Measurements from ENCODE around the gene ZBTB47. TPM values are rescaled to one million over a fixed set of nuclear protein-coding genes. Genes with fewer than 3 reads are reported as not detected.

Gene ZBTB47
- total and polyA plus RNA-seq, 10 of the 15 experiments (the other 5 are each of a cell fraction or from before 2014, with no cell fraction given) = 0.04 to 3.4 (median 1.0) TPM; not detected in 1

GRCh38 chr3:42705962-42706585 is 52.6 kb downstream of the ZBTB47 start:
- no peak for ATAC-seq
- no peak for TF ChIP-seq IRF4 (IDR thresholded peaks at IDR 0.05; ENCODE audit: low read depth, low read length)
- no peak for TF ChIP-seq PML (IDR thresholded peaks at IDR 0.05; ENCODE audit: low read length)
- TF ChIP-seq GATAD2B (conservative IDR thresholded peaks at IDR 0.05; ENCODE audit: low read depth) = no peak
- no peak for TF ChIP-seq TCF12 (IDR thresholded peaks at IDR 0.05; ENCODE audit: low read depth, low read length)
- TF ChIP-seq, protein P1, sequence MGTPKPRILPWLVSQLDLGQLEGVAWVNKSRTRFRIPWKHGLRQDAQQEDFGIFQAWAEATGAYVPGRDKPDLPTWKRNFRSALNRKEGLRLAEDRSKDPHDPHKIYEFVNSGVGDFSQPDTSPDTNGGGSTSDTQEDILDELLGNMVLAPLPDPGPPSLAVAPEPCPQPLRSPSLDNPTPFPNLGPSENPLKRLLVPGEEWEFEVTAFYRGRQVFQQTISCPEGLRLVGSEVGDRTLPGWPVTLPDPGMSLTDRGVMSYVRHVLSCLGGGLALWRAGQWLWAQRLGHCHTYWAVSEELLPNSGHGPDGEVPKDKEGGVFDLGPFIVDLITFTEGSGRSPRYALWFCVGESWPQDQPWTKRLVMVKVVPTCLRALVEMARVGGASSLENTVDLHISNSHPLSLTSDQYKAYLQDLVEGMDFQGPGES (IDR thresholded peaks at IDR 0.05) = no peak
- no peak for TF ChIP-seq SREBF2 (IDR thresholded peaks at IDR 0.05; ENCODE audit: low read length)
- TF ChIP-seq, protein P2, sequence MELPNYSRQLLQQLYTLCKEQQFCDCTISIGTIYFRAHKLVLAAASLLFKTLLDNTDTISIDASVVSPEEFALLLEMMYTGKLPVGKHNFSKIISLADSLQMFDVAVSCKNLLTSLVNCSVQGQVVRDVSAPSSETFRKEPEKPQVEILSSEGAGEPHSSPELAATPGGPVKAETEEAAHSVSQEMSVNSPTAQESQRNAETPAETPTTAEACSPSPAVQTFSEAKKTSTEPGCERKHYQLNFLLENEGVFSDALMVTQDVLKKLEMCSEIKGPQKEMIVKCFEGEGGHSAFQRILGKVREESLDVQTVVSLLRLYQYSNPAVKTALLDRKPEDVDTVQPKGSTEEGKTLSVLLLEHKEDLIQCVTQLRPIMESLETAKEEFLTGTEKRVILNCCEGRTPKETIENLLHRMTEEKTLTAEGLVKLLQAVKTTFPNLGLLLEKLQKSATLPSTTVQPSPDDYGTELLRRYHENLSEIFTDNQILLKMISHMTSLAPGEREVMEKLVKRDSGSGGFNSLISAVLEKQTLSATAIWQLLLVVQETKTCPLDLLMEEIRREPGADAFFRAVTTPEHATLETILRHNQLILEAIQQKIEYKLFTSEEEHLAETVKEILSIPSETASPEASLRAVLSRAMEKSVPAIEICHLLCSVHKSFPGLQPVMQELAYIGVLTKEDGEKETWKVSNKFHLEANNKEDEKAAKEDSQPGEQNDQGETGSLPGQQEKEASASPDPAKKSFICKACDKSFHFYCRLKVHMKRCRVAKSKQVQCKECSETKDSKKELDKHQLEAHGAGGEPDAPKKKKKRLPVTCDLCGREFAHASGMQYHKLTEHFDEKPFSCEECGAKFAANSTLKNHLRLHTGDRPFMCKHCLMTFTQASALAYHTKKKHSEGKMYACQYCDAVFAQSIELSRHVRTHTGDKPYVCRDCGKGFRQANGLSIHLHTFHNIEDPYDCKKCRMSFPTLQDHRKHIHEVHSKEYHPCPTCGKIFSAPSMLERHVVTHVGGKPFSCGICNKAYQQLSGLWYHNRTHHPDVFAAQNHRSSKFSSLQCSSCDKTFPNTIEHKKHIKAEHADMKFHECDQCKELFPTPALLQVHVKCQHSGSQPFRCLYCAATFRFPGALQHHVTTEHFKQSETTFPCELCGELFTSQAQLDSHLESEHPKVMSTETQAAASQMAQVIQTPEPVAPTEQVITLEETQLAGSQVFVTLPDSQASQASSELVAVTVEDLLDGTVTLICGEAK (IDR thresholded peaks at IDR 0.05; ENCODE audit: borderline replicate concordance) = no peak
- TF ChIP-seq ZBTB33 (IDR thresholded peaks at IDR 0.05) = no peak
- no peak for TF ChIP-seq BHLHE40 (IDR thresholded peaks at IDR 0.05; ENCODE audit: borderline replicate concordance in 1 of 2, low read depth in 2 of 2, low read length in 1 of 2)
- TF ChIP-seq, protein P3, sequence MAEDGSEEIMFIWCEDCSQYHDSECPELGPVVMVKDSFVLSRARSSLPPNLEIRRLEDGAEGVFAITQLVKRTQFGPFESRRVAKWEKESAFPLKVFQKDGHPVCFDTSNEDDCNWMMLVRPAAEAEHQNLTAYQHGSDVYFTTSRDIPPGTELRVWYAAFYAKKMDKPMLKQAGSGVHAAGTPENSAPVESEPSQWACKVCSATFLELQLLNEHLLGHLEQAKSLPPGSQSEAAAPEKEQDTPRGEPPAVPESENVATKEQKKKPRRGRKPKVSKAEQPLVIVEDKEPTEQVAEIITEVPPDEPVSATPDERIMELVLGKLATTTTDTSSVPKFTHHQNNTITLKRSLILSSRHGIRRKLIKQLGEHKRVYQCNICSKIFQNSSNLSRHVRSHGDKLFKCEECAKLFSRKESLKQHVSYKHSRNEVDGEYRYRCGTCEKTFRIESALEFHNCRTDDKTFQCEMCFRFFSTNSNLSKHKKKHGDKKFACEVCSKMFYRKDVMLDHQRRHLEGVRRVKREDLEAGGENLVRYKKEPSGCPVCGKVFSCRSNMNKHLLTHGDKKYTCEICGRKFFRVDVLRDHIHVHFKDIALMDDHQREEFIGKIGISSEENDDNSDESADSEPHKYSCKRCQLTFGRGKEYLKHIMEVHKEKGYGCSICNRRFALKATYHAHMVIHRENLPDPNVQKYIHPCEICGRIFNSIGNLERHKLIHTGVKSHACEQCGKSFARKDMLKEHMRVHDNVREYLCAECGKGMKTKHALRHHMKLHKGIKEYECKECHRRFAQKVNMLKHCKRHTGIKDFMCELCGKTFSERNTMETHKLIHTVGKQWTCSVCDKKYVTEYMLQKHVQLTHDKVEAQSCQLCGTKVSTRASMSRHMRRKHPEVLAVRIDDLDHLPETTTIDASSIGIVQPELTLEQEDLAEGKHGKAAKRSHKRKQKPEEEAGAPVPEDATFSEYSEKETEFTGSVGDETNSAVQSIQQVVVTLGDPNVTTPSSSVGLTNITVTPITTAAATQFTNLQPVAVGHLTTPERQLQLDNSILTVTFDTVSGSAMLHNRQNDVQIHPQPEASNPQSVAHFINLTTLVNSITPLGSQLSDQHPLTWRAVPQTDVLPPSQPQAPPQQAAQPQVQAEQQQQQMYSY (CRISPR knock-in tag; IDR thresholded peaks at IDR 0.05) = no peak
- TF ChIP-seq ATF7 (IDR thresholded peaks at IDR 0.05; ENCODE audit: low read depth) = no peak
- no peak for TF ChIP-seq POLR2AphosphoS2 (IDR thresholded peaks at IDR 0.05; ENCODE audit: low read depth, low read length)
- TF ChIP-seq CREB1 (IDR thresholded peaks at IDR 0.05; ENCODE audit: low read depth) = no peak

More at GRCh38 chr3:42705962-42706585, 52.6 kb downstream of the ZBTB47 start:
- BruUV-seq (replicated peaks) = no TSS peak
- FAIRE-seq = no peak
- DNase-seq (ENCODE audit: low read depth, low spot score) = no peak
- Histone ChIP-seq H3K79me2 (ENCODE audit: control insufficient read depth, insufficient read depth, low read length) (no peaks in the 10 kb centered on the region), H4K20me1 (ENCODE audit: control insufficient read depth, insufficient read depth) (no peaks in the 10 kb centered on the region), H2AFZ (ENCODE audit: control insufficient read depth, low read depth, low read length) (no peak overlapping the region), H3K4me2 (ENCODE audit: control insufficient read depth, insufficient read depth) (no peak overlapping the region), H3K9me3 (replicated peaks; ENCODE audit: control insufficient read depth, insufficient read depth, low read length) (no peaks in the 10 kb centered on the region), H3K4me3 (no peak overlapping the region), H3K27ac (ENCODE audit: control insufficient read depth, insufficient read depth) (no peak overlapping the region), H3K27me3 (replicated peaks in 1 of 2; ENCODE audit: control insufficient read depth in 2 of 2, insufficient read depth in 2 of 2, low read length in 1 of 2) (no peaks in the 10 kb centered on the region; a peak in 3 of 4 replicates), H3K36me3 (ENCODE audit: control insufficient read depth in 2 of 2, insufficient read depth in 2 of 2, low read length in 1 of 2) (no peaks in the 10 kb centered on the region), H3K4me1 (ENCODE audit: control insufficient read depth, insufficient read depth, low read length) (no peaks in the 10 kb centered on the region), H3K9ac (ENCODE audit: control insufficient read depth, insufficient read depth, low read length) (no peak overlapping the region)
- POLR2A ChIA-PET = no interaction called here
- CTCF ChIA-PET = no interaction called here
- intact Hi-C loops (cut with micrococcal nuclease; ENCODE audit: unreplicated experiment) = no loop called here
- SMC1A ChIA-PET (ENCODE audit: uncharacterized antibody, unreplicated experiment) = no interaction called here
- 35% methylated on average over 10 of the region's 10 CpGs for WGBS (ENCODE audit: insufficient coverage, insufficient replicate concordance, low lambda C conversion rate, missing lambda C conversion rate)
- in situ Hi-C loops (cut with MboI) = no loop called here
- RAD21 ChIA-PET (ENCODE audit: unreplicated experiment) = no interaction called here

All from GM12878 (cell line).